HG03342 (cell line): ENCODE results near the gene TBCD.

Experiments used
- ATAC-seq: cut with Tn5 transposase; IDR thresholded peaks from one replicate; pipeline ENCODE4 v1.9.1; 2021; ENCODE audit warnings: mild to moderate bottlenecking, moderate library complexity; ENCODE audit not compliant: unreplicated experiment

TBCD gene

DNA sequence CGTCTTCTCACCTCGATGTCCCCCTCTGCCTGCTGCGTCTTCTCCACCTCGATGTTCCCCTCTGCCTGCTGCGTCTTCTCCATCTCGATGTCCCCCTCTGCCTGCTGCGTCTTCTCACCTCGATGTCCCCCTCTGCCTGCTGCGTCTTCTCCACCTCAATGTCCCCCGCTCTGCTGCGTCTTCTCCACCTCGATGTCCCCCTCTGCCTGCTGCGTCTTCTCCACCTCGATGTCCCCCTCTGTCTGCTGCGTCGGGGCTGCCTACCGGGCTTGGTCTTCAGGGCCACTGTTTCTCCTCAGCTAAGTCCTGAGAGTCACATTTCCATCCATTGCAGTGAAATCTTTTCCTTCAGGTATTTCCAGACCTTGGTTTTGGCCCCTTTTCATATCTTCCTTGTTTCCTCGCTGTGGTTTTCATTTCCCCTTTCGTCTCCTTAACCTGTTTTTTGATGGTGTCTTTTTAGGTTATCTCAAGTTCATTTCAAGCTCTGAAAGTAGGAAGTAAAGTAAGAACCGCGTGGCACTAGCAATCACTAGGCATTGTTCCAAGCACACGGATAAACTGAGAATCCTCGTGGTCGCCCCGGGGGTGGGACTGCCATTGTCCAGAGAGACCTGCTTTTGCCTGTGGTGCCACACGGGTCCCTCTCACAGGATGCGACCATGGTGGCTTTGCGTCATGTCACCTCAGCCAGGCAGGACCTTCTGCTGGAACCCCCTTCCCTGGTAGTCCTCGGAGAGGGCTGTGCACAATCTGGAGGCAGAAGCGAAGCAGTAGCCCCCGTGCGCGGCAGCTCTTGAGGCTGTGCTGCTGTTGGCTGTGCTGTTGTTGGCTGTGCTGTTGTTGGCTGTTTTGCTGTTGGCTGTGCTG lies 97.4 kb downstream of the TBCD start:
- no peak for ATAC-seq

GRCh38 chr17:82851381-82851780 lies 99.5 kb downstream of the TBCD start:
- ATAC-seq = no peak

DNA sequence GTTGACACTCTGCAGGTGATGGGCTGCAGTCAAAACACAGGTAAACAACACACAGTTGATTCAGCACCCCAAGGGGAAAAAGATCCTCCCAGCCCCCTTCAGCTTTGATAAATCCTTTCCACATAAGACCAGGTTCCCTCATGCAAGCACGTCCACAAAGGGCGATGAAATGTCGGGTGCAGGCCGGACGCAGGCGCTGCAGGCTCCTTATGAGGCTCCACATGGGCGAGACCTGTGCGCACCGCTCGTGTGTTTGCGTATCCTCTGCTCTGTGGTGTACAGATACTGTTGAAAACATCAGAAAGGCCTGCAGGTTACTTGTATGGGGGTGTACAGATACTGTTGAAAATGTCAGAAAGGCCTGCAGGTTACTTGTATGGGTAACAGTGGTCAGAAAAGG lies 102.4 kb downstream of the TBCD start:
- ATAC-seq = no peak

GRCh38 chr17:82856361-82856760 lies 104.5 kb downstream of the TBCD start:
- ATAC-seq = no peak

DNA sequence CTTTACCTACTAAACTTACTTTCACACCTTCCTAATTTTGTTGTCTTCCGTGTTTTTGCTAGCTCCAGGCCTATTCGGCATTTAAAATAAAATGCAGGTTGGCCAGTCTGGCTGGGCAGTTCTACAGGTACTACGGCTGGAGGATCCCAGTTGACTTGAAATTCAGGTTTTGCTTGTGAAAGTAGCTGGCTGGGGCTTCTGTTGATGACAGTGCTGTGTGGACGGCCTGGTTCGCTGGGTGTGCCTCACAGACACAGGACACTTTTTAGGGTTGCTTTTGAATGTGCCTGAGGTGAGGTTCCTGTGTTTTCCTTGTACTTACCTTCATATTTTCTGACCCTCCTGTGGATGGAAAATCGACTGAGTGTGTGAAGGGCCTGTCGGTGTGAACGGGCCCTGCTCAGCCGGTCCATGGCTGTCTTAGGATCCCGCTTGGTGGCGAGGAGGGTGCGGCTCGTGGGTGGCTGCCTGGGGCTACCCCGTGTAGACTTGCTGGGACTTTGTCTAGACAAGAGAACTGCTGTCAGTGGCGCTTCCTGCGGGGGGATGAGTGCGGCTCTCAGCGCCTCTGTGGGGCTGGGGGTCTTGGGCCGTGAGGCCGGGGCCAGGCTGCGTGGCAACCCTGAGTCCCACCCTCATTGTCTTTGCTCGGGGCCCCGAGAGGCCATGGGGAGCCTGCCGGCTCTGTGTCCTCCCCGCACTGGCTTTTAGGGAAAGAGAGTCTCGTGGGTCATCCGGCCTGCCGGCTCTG lies 106.7 kb downstream of the TBCD start:
- ATAC-seq = no peak

DNA sequence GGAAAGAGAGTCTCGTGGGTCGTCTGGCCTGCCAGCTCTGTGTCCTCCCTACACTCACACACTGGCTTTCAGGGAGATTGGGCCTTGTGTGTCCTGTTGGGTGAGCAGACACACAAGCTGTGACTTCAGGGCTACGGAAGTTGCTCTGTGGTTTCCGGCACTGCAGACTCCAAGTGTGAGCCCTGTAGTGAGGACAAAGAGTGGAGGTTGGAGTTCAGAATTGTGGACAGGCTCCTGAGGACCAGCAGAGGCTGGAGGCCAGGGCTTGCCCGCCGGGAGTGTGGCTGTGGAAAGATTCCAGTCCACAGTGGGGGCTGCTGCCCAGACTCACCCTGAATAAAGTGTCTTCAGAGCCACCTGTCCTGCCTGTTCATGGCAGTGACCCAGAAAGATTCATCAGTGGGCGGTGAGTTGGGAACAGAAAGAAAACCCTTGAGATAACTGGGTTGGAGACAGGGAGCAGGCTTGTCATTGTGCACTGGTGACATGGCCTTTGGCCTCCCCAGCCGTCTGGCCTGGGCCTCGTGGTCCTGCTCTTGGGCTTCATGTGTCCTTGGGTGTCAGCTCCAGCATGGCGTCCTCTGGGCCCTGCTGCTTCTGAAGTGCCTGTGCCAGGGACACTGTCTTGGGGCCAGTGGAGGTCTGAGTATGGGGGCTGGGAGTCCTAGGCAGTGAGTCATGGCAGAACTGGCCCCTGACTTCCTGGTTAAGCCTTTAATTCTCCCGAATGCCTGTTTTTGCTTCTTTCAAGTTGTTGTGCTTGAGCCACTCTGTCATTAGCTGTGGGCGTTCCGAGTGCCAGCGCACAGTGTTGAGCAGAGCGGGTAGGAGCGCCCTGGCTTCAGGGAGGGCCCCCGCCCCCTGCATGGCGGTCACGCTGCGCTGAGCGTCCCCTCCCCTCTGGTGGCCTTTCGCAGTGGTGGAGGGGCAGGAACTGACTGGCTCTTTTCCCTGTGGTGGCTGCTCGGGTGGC lies 107.9 kb downstream of the TBCD start:
- no peak for ATAC-seq

DNA sequence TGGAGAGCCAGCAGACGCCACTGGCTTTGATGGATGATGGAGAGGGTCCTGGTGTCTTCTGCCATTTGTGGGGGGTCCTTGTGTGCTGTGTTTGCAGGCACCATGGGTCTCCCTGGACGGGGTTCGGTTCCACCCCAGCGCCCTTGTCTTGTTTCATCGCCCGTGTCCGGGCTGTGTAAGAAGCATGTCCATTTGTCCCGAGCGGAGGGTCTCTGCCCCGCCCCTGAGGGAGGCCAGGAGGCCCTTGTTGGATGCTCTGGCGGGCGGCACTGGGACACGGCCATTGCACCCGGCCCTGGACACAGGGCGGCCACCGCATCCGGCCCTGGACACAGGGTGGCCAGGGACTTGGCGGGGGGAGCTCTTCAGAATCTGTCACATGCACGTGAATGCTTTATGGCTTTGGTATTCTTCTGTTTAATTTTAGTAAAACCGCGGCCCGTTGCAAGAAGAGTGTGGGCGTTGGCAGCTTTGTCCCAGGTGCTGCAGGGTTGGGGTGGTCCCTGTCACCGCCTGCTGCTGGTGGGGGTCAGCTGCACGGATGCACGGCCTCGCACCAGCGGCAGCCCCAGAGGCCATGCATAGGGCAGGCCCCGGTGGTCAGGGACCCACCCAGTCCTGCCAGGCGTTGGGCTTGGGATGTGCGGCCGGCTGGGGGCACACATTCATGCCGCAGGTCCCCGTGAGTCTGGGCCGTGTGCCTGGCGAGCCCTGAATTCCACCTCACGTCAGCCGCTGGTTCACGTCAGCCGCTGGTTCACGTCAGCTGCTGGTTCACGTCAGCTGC lies 108.9 kb downstream of the TBCD start:
- ATAC-seq = no peak

DNA sequence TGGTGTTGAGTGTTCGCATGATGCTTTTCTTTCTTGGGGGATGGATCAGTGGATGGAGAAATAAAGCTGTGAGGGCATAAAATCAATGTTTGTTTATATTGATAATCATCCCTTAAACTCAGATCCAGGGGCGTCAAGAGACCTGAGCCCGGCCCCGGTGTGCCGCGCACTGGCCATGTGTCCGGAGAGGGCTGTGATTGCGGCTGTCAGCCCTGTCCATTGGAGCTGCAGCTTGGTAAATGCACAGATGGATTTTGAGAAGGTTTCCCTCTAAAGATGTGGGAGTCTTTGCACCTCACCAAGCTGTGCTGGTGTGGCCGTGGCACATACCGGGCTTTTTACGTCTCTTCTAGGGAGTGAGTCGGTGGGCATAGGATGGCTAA lies 109.5 kb downstream of the TBCD start:
- ATAC-seq = no peak

DNA sequence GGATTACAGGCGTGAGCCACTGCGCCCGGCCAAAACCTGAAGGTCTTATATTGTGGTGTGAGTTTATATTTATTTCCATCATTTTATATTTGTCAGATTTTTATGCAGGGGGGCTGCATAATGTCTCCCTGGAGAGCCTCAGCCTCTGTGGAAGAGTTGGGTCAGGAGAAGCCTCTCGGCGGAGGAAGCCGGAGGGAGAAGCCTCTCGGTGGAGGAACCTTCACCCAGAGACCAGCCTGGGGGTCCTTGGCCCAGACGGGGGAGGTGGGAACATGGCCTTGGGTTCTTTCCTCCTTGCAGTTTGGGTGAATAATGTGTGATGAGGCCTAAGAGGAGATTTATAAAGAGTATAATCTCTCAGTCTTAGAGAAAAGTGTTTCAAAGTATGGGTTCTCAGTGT lies 110.3 kb downstream of the TBCD start:
- ATAC-seq = no peak

GRCh38 chr17:82862737-82863382 lies 111.0 kb downstream of the TBCD start:
- no peak for ATAC-seq

GRCh38 chr17:82863383-82863940 lies 111.6 kb downstream of the TBCD start:
- no peak for ATAC-seq

GRCh38 chr17:82863941-82864712 lies 112.3 kb downstream of the TBCD start:
- ATAC-seq = peak; percentile 80

DNA sequence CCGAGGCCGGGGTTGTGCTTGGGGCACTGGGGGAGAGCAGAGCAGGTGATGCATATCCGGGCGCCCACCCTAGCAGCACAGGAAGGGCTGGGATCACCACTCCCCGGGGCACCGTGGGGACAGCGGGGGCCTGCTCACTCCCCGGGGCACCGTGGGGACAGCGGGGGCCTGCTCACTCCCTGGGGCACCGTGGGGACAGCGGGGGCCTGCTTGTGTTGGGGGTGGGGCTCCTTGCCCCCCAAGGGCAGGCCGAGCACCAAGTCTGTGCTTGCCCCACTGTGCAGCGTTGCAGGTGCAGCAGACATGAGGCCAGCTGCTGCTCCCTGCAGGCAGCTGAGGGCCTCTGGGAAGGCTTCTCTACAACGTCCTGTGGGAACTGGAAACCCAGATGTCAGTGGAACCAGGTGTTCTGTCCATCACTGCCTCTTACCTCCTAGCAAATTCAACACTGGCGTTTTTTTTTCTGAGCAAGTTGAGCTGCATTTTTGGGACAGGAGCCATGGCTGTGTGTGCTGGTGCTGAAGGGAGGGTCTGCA lies 112.9 kb downstream of the TBCD start:
- no peak for ATAC-seq

DNA sequence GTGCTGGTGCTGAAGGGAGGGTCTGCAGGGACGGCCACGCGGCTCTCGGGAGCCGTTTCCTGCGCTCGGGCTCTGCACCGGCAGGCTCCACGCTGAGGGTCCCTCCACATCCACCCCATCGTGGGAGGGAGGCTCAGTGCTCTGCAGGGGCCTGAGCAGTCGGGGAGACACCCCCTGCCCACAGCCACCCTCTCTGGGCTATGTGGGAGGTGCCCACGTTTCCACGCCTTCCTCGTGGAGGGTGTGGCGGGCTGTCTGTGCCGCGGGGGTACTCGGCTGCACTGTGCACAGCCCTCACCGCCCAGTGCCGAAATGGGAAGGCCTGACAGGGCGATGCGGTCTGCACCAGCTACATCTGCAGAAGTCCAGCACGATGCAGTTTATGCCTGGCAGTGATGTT lies 113.4 kb downstream of the TBCD start:
- ATAC-seq = no peak

- no peak for ATAC-seq
Measured at GRCh38 chr17:82865774-82866395, 114.0 kb downstream of the TBCD start.

DNA sequence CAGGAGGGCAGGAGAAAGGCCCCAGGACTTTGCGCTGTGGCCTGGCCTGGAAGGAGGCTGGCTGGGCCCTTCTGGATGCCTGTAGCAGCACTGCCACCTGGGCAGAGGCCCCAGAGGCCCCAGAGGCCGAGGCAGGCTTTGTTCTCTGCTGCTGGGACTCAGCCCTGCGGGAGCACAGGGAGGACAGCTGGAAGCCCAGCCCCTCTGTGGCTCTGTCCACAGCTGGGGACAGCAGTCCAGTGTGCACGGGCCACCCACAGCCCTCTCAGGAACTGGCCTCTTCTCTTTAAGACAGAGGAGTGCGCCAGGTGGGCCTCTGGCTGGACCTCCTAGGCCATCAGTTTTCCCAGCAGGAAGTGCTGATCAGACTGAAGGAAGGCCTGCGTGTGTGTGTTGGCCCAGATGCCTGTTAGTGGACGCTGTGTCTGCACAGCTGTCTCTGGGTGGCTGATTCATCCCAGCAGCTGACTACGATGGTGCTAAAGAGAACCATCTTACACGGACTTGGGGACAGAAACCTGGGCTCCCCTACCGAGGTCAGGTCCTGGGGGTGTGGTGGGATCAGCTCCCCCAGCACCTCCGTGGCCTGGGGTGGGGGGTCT lies 114.8 kb downstream of the TBCD start:
- ATAC-seq = no peak

GRCh38 chr17:82867763-82868325 lies 116.0 kb downstream of the TBCD start:
- ATAC-seq = no peak
